SK-N-SH treated with all-trans-retinoic acid at 6 μM for 48 hours (cell line): ENCODE results near the gene JUN.

ENCODE experiments used
- ATAC-seq: fragments of 200-7000 bp; cut with Tn5 transposase; 3 replicates; pipeline ENCODE4 v1.9.1; 2020; ENCODE audit warnings: mild to moderate bottlenecking, moderate library complexity
- ARNTL ChIP-seq: fragments of 450-650 bp; formaldehyde crosslinking; IDR thresholded peaks from 2 replicates; pipeline ENCODE4 v1.5.0; 2020; ENCODE audit warnings: low read depth, mild to moderate bottlenecking, moderate library complexity, borderline replicate concordance
- BACH2 ChIP-seq: fragments of 250-450 bp; sonication (Bioruptor Pico); IDR thresholded peaks from 2 replicates; pipeline ENCODE4 v1.9.0; 2021; ENCODE audit warnings: mild to moderate bottlenecking, borderline replicate concordance
- CSRNP3 ChIP-seq: fragments of 250-450 bp; sonication (Bioruptor Pico); IDR thresholded peaks from 2 replicates; pipeline ENCODE4 v1.5.1; 2021; ENCODE audit warnings: mild to moderate bottlenecking, moderate library complexity
- ESRRG ChIP-seq: fragments of 250-450 bp; sonication (Bioruptor Pico); IDR thresholded peaks from 2 replicates; pipeline ENCODE4 v1.6.1; 2021; ENCODE audit warnings: mild to moderate bottlenecking
- GLIS3 ChIP-seq: fragments of 250-450 bp; sonication (Bioruptor Pico); IDR thresholded peaks from 2 replicates; pipeline ENCODE4 v1.5.0; 2020; ENCODE audit warnings: mild to moderate bottlenecking, moderate library complexity
- ISL1 ChIP-seq: fragments of 250-450 bp; sonication (Bioruptor Pico); IDR thresholded peaks from 2 replicates; pipeline ENCODE4 v2.1.2; 2022; ENCODE audit warnings: mild to moderate bottlenecking, moderate library complexity
- OSR1 ChIP-seq: fragments of 250-450 bp; sonication (Bioruptor Pico); IDR thresholded peaks from 2 replicates; pipeline ENCODE4 v1.8.0; 2022; ENCODE audit warnings: moderate library complexity, mild to moderate bottlenecking, inconsistent platforms
- POU6F1 ChIP-seq: fragments of 250-450 bp; sonication (Bioruptor Pico); IDR thresholded peaks from 2 replicates; pipeline ENCODE4 v1.8.0; 2021; ENCODE audit warnings: low read depth, mild to moderate bottlenecking, moderate library complexity, borderline replicate concordance
- PPARA ChIP-seq: fragments of 250-450 bp; sonication (Bioruptor Pico); IDR thresholded peaks from 2 replicates; pipeline ENCODE4 v1.5.0; 2020; ENCODE audit warnings: mild to moderate bottlenecking, borderline replicate concordance
- RARB ChIP-seq: fragments of 250-450 bp; sonication (Bioruptor Pico); IDR thresholded peaks from 2 replicates; pipeline ENCODE4 v1.8.0; 2021; ENCODE audit warnings: mild to moderate bottlenecking, moderate library complexity
- TCF4 ChIP-seq: fragments of 250-450 bp; sonication (Bioruptor Pico); IDR thresholded peaks from 2 replicates; pipeline ENCODE4 v1.8.0; 2021; ENCODE audit warnings: mild to moderate bottlenecking, moderate library complexity, borderline replicate concordance
- TOX ChIP-seq: fragments of 250-450 bp; sonication (Bioruptor Pico); IDR thresholded peaks from 2 replicates; pipeline ENCODE4 v1.8.0; 2021; ENCODE audit warnings: mild to moderate bottlenecking, moderate library complexity, borderline replicate concordance
- TSHZ2 ChIP-seq: fragments of 250-450 bp; sonication (Bioruptor Pico); IDR thresholded peaks from 2 replicates; pipeline ENCODE4 v1.5.0; 2020; ENCODE audit warnings: mild to moderate bottlenecking, moderate library complexity
- ZC3H10 ChIP-seq: fragments of 250-450 bp; sonication (Bioruptor Pico); IDR thresholded peaks from 2 replicates; pipeline ENCODE4 v1.5.1; 2021; ENCODE audit warnings: mild to moderate bottlenecking, moderate library complexity
- ZFP3 ChIP-seq: fragments of 250-450 bp; sonication (Bioruptor Pico); IDR thresholded peaks from 2 replicates; pipeline ENCODE4 v1.5.0; 2020; ENCODE audit warnings: mild to moderate bottlenecking, moderate library complexity
- ZFP30 ChIP-seq: fragments of 450-650 bp; formaldehyde crosslinking; IDR thresholded peaks from 2 replicates; pipeline ENCODE4 v1.5.0; 2022; ENCODE audit warnings: mild to moderate bottlenecking, moderate library complexity
- ZNF565 ChIP-seq: fragments of 450-650 bp; formaldehyde crosslinking; conservative IDR thresholded peaks from 2 replicates; pipeline ENCODE4 v1.5.0; 2020; ENCODE audit warnings: low read depth, mild to moderate bottlenecking, moderate library complexity
- ZNF70 ChIP-seq: fragments of 450-650 bp; formaldehyde crosslinking; IDR thresholded peaks from 2 replicates; pipeline ENCODE4 v1.5.0; 2020; ENCODE audit warnings: mild to moderate bottlenecking, moderate library complexity
- ZNF8 ChIP-seq: fragments of 450-650 bp; formaldehyde crosslinking; IDR thresholded peaks from 2 replicates; pipeline ENCODE4 v1.5.0; 2020; ENCODE audit warnings: mild to moderate bottlenecking, moderate library complexity
- TF ChIP-seq, protein P1 (sequence below): fragments of 250-450 bp; sonication (Bioruptor Pico); IDR thresholded peaks from 2 replicates; pipeline ENCODE4 v1.8.0; 2020; ENCODE audit warnings: mild to moderate bottlenecking, moderate library complexity, borderline replicate concordance

JUN gene

DNA sequence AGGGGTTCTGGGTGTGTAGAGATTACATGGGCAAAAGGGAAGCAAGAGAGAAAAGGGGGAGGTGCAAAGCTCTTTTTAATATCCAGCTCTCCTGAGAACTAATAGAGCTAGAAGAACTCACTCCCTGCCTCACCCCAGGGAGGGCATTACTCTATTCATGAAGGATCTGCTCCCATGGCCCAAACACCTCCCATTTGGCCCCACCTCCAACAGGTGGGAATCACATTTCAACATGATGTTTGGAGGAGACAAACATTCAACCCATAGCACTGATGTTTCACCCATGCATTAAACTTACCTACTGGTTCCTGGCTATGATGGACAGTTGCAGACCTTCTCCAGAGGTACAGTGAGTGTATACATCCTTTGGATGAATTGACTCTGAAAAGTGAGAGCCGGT lies 7.3 kb upstream of the JUN start:
- TF ChIP-seq RARB (CRISPR knock-in tag), result no peak
- TF ChIP-seq, protein P1, sequence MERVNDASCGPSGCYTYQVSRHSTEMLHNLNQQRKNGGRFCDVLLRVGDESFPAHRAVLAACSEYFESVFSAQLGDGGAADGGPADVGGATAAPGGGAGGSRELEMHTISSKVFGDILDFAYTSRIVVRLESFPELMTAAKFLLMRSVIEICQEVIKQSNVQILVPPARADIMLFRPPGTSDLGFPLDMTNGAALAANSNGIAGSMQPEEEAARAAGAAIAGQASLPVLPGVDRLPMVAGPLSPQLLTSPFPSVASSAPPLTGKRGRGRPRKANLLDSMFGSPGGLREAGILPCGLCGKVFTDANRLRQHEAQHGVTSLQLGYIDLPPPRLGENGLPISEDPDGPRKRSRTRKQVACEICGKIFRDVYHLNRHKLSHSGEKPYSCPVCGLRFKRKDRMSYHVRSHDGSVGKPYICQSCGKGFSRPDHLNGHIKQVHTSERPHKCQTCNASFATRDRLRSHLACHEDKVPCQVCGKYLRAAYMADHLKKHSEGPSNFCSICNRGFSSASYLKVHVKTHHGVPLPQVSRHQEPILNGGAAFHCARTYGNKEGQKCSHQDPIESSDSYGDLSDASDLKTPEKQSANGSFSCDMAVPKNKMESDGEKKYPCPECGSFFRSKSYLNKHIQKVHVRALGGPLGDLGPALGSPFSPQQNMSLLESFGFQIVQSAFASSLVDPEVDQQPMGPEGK (CRISPR knock-in tag), result no peak
- TF ChIP-seq GLIS3 (CRISPR knock-in tag), result no peak
- no peak for TF ChIP-seq ISL1 (CRISPR knock-in tag)
- no peak for TF ChIP-seq ZFP30
- TF ChIP-seq OSR1 (CRISPR knock-in tag), result no peak
- TF ChIP-seq ZNF70 (CRISPR knock-in tag), result no peak
- TF ChIP-seq CSRNP3 (CRISPR knock-in tag), result no peak
- no peak for TF ChIP-seq TSHZ2
- no peak for TF ChIP-seq ZNF8 (CRISPR knock-in tag)
- TF ChIP-seq ZNF565 (CRISPR knock-in tag), result no peak
- TF ChIP-seq BACH2 (CRISPR knock-in tag), result no peak
- no peak for TF ChIP-seq ZC3H10 (CRISPR knock-in tag)
- TF ChIP-seq PPARA (CRISPR knock-in tag), result no peak
- no peak for TF ChIP-seq ZFP3 (CRISPR knock-in tag)
- TF ChIP-seq ARNTL (CRISPR knock-in tag), result no peak
- no peak for TF ChIP-seq TCF4 (CRISPR knock-in tag)
- no peak for TF ChIP-seq POU6F1 (CRISPR knock-in tag)
- no peak for TF ChIP-seq ESRRG (CRISPR knock-in tag)
- ATAC-seq, result no peak

- TF ChIP-seq ZNF8 (CRISPR knock-in tag) (no peak), BACH2 (CRISPR knock-in tag) (no peak), ESRRG (CRISPR knock-in tag) (no peak), GLIS3 (CRISPR knock-in tag) (no peak), ZNF70 (CRISPR knock-in tag) (no peak), TOX (CRISPR knock-in tag) (no peak), ARNTL (CRISPR knock-in tag) (no peak), TCF4 (CRISPR knock-in tag) (no peak), TSHZ2 (no peak), ZFP30 (no peak)
- TF ChIP-seq, all 23 proteins: peak for 0
- no peak for ATAC-seq
Measured at GRCh38 chr1:58789996-58790660, 6.3 kb upstream of the JUN start.
